HepG2 (cell line): Measurements from ENCODE around the gene NARS2. TPM values are rescaled to one million over a fixed set of nuclear protein-coding genes. Genes with fewer than 3 reads are reported as not detected.

ENCODE experiments used
- AHR ChIP-seq: IDR thresholded peaks from 2 replicates; pipeline ENCODE4 v1.6.1; 2018; ENCODE audit warnings: missing genetic modification reagents, missing compliant biosample characterization
- ATF4 ChIP-seq, 2 experiments: fragments of 450-650 bp in 1 of 2; sonication (generic) in 1 of 2; formaldehyde crosslinking; IDR thresholded peaks; 2 replicates each; pipeline versions ENCODE4 v1.5.0 to v1.8.0; 2020 to 2022; ENCODE audit warnings: mild to moderate bottlenecking in 1 of 2, missing genetic modification reagents in 1 of 2
- CTCF ChIP-seq: sonication (generic); formaldehyde crosslinking; IDR thresholded peaks from 2 replicates; pipeline ENCODE4 v1.5.0; 2020; ENCODE audit warnings: mild to moderate bottlenecking, missing genetic modification reagents, moderate library complexity
- ETV6 ChIP-seq: sonication (generic); formaldehyde crosslinking; conservative IDR thresholded peaks from 2 replicates; pipeline ENCODE4 v1.4.0; 2020; ENCODE audit warnings: missing genetic modification reagents
- GLMP ChIP-seq: sonication (generic); formaldehyde crosslinking; IDR thresholded peaks from 2 replicates; pipeline ENCODE4 v1.9.0; 2021; ENCODE audit warnings: missing genetic modification reagents, mild to moderate bottlenecking, borderline replicate concordance
- HOXA9 ChIP-seq: sonication (generic); formaldehyde crosslinking; IDR thresholded peaks from 2 replicates; pipeline ENCODE4 v1.8.1; 2022; ENCODE audit warnings: missing genetic modification reagents, mild to moderate bottlenecking, moderate library complexity, borderline replicate concordance
- JUN ChIP-seq: sonication (generic); formaldehyde crosslinking; IDR thresholded peaks from 2 replicates; pipeline ENCODE4 v1.4.0; 2020; ENCODE audit warnings: mild to moderate bottlenecking, missing genetic modification reagents
- JUNB ChIP-seq: sonication (generic); formaldehyde crosslinking; IDR thresholded peaks from 2 replicates; pipeline ENCODE4 v1.8.0; 2022; ENCODE audit warnings: missing genetic modification reagents, mild to moderate bottlenecking, borderline replicate concordance
- KLF16 ChIP-seq, 2 experiments: sonication (generic) in 1 of 2; formaldehyde crosslinking in 1 of 2; IDR thresholded peaks; 2 replicates each; pipeline versions ENCODE4 v1.6.1 to v1.8.0; 2016 to 2023; ENCODE audit warnings: missing genetic modification reagents in 2 of 2, missing compliant biosample characterization in 1 of 2
- MAFK ChIP-seq, 2 experiments: IDR thresholded peaks in 1 of 2; conservative IDR thresholded peaks in 1 of 2; 2 replicates each; pipeline ENCODE4 v1.6.1; 2011; ENCODE audit warnings: improper control_type of control experiment in 2 of 2, low read length in 2 of 2
- SATB2 ChIP-seq: sonication (generic); formaldehyde crosslinking; IDR thresholded peaks from 2 replicates; pipeline ENCODE4 v1.5.0; 2020; ENCODE audit warnings: missing genetic modification reagents
- STAG1 ChIP-seq: sonication (generic); formaldehyde crosslinking; IDR thresholded peaks from 2 replicates; pipeline ENCODE4 v1.4.0; 2020; ENCODE audit warnings: missing genetic modification reagents
- TAF1 ChIP-seq: sonication (generic); formaldehyde crosslinking; IDR thresholded peaks from 2 replicates; pipeline ENCODE4 v1.4.0; 2020; ENCODE audit warnings: missing genetic modification reagents
- TFAP4 ChIP-seq: sonication (generic); IDR thresholded peaks from 2 replicates; pipeline ENCODE4 v1.6.1; 2016; ENCODE audit warnings: low read depth, borderline replicate concordance
- USF2 ChIP-seq, 2 experiments: sonication (generic) in 1 of 2; formaldehyde crosslinking in 1 of 2; IDR thresholded peaks; 2 replicates each; pipeline versions ENCODE4 v1.5.1 to v1.6.1; 2011 to 2020; ENCODE audit warnings: borderline replicate concordance in 1 of 2, low read depth in 1 of 2, low read length in 1 of 2, mild to moderate bottlenecking in 1 of 2, missing genetic modification reagents in 1 of 2, moderate library complexity in 1 of 2
- ZBTB38 ChIP-seq: sonication (generic); formaldehyde crosslinking; IDR thresholded peaks from 2 replicates; pipeline ENCODE4 v1.5.1; 2020; ENCODE audit warnings: mild to moderate bottlenecking, missing genetic modification reagents
- ZKSCAN8 ChIP-seq: IDR thresholded peaks from 2 replicates; pipeline ENCODE4 v1.6.1; 2016; ENCODE audit warnings: borderline replicate concordance, missing genetic modification reagents, missing compliant biosample characterization
- ZMYM2 ChIP-seq: sonication (generic); formaldehyde crosslinking; IDR thresholded peaks from 2 replicates; pipeline ENCODE4 v1.8.0; 2022; ENCODE audit warnings: mild to moderate bottlenecking, missing genetic modification reagents
- ZNF549 ChIP-seq: sonication (generic); formaldehyde crosslinking; IDR thresholded peaks from 2 replicates; pipeline ENCODE4 v1.5.0; 2020; ENCODE audit warnings: missing genetic modification reagents
- ZNF614 ChIP-seq: IDR thresholded peaks from 2 replicates; pipeline ENCODE4 v1.6.1; 2018; ENCODE audit warnings: missing biosample characterization, missing genetic modification reagents, inconsistent platforms, borderline replicate concordance
- polyA plus RNA-seq, 8 experiments: library from polyadenylated mRNA; depleted of rRNA in 3 of 8; stranded (reverse) in 7 of 8; unstranded in 1 of 8; fragments of >200 nt; fragmentation: Illumina TruSeq in 4 of 8; extraction: Trizol in 4 of 8; gene quantifications; 2 replicates each; pipeline versions ENCODE4 v1.2.1 to v1.2.3, GENCODE V29; 2011 to 2016; ENCODE audit warnings: low read depth in 4 of 8, missing spikeins in 1 of 8, mixed read lengths in 1 of 8; ENCODE audit not compliant: insufficient read depth in 1 of 8
- total RNA-seq, 5 experiments: library from RNA; depleted of rRNA; stranded (reverse); fragments of >200 nt; fragmentation: Illumina TruSeq; extraction: Trizol; gene quantifications; 2 replicates each; pipeline ENCODE4 v1.2.3, GENCODE V29; 2016; ENCODE audit warnings: low read depth in 1 of 5

NARS2 gene
- total and polyA plus RNA-seq, 2 of the 13 experiments (the other 11 are each of a cell fraction or from before 2014, with no cell fraction given), result 45.9 to 65.0 TPM

- TF ChIP-seq ZNF549, result no peak
- peak; percentile 71; the same call in 1 of the 2 replicates for TF ChIP-seq AHR (CRISPR knock-in tag)
- TF ChIP-seq HOXA9 (CRISPR knock-in tag), result no peak; the same call in 1 of the 2 replicates
- peak; percentile 37; the same call in 1 of the 2 replicates for TF ChIP-seq ETV6
- TF ChIP-seq ATF4 (CRISPR knock-in tag; IDR thresholded peaks at IDR 0.05), result peak in 1 of 2 experiments; percentile 70; a peak in 2 of 4 replicates
- peak in 1 of 2 experiments; percentile 30; a peak in 1 of 4 replicates for TF ChIP-seq KLF16 (CRISPR knock-in tag; IDR thresholded peaks at IDR 0.05)
- TF ChIP-seq JUN (CRISPR knock-in tag), result 0 out of 2 replicates have a peak, but pooled peaks have one; percentile 71
- TF ChIP-seq STAG1 (CRISPR knock-in tag), result 0 out of 2 replicates have a peak, but pooled peaks have one; percentile 3
- peak; percentile 19; the same call in 1 of the 2 replicates for TF ChIP-seq ZNF614 (CRISPR knock-in tag)
- 0 out of 2 replicates have a peak, but pooled peaks have one; percentile 28 for TF ChIP-seq JUNB
- TF ChIP-seq GLMP, result no peak
- TF ChIP-seq MAFK (conservative IDR thresholded peaks at IDR 0.05 in 1 of 2, IDR thresholded peaks at IDR 0.05 in 1 of 2; ENCODE audit: low read length in 2 of 2), result no peak
- TF ChIP-seq TFAP4, result peak; percentile 59; the same call in 1 of the 2 replicates
- TF ChIP-seq USF2 (IDR thresholded peaks at IDR 0.05; ENCODE audit: low read depth, low read length), result no peak
- no peak for TF ChIP-seq USF2 (CRISPR knock-in tag; IDR thresholded peaks at IDR 0.05; ENCODE audit: borderline replicate concordance)
- TF ChIP-seq TAF1, result peak; percentile 70
- TF ChIP-seq CTCF (CRISPR knock-in tag), result peak; percentile 4; the same call in 1 of the 2 replicates
- no peak for TF ChIP-seq ZKSCAN8 (CRISPR knock-in tag)
- TF ChIP-seq ZMYM2 (CRISPR knock-in tag), result no peak
- peak; percentile 32; the same call in 1 of the 2 replicates for TF ChIP-seq ZBTB38 (CRISPR knock-in tag)
- peak; percentile 61; the same call in 1 of the 2 replicates for TF ChIP-seq SATB2 (CRISPR knock-in tag)
Measured at GRCh38 chr11:78574386-78575381, at the start of gene NARS2 (continued).
